ENCODE data around the gene KLHL40. TPM values are rescaled to one million over a fixed set of nuclear protein-coding genes. Genes with fewer than 3 reads are reported as not detected.

KLHL40 gene
- total RNA-seq, 3 donors from 2014 or later (not counting 1 experiment from before 2014, with no cell fraction given), result not detected

GRCh38 chr3:42705058-42705767 is 19.9 kb downstream of the KLHL40 start:
- H3K4me1 ChIP-seq (ENCODE audit: control insufficient read depth, insufficient read depth, low read length), result no peaks in the 10 kb centered on the region
- Mint-ChIP-seq H3K9me3 (no peaks in the 10 kb centered on the region), H3K27me3 (ENCODE audit: low read depth in 2 of 2) (peaks cover 0 to 11% of the 10 kb centered on the region in 2 donors), H3K4me3 (no peak overlapping the region), H3K36me3 (no peaks in the 10 kb centered on the region), H3K4me1 (peaks cover 0 to 9% of the 10 kb centered on the region in 2 donors), H3K27ac (no peak overlapping the region)
- H3K27ac ChIP-seq (ENCODE audit: low read length), result no peak overlapping the region
- no peak for DNase-seq
- H3K4me3 ChIP-seq (ENCODE audit: low read length), result no peak overlapping the region
- WGBS (ENCODE audit: insufficient coverage), result 82% methylated on average over 7 of the region's 7 CpGs
- H3K36me3 ChIP-seq (ENCODE audit: control insufficient read depth, insufficient read depth, low read length), result no peaks in the 10 kb centered on the region
- no peak for ATAC-seq
- TF ChIP-seq CTCF (IDR thresholded peaks at IDR 0.05), result no peak
- intact Hi-C loops (cut with micrococcal nuclease), result no loop called here
- H3K9me3 ChIP-seq (ENCODE audit: control insufficient read depth, insufficient read depth, low read length), result no peaks in the 10 kb centered on the region
- no peaks in the 10 kb centered on the region for H3K27me3 ChIP-seq (ENCODE audit: control insufficient read depth, insufficient read depth, low read length)

DNA sequence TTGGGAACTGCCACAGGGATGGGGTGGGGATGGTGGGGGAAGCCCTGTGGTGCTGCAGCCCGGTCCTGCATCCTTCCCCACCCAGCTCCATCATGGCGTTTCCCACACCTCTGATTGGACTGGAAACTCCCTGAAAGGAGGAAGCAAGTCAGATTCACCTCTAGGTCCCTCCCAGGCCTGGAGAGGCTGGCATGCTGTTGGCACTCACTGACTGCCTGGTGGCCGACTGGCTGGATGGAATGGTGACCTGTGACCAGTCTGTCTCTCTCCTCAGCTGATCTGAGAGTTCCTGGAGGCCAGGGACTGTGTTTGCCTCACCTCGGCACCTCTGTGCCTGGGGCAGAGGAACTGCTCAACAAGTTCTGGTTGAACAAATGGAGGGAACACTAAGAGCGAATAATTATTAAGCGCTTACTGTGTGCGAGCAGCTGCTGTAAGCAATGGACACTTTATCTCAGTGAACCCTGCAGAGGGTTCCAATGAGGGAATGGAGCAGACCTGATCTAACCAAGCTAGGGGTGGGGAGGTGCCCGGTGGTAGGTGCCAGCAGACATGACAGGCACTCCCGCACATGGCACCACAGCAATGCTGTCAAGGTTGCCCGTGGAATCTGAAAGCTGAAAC is 20.7 kb downstream of the KLHL40 start:
- TF ChIP-seq CTCF (IDR thresholded peaks at IDR 0.05), result no peak
- 77% methylated on average over 10 of the region's 10 CpGs for WGBS (ENCODE audit: insufficient coverage)

DNA sequence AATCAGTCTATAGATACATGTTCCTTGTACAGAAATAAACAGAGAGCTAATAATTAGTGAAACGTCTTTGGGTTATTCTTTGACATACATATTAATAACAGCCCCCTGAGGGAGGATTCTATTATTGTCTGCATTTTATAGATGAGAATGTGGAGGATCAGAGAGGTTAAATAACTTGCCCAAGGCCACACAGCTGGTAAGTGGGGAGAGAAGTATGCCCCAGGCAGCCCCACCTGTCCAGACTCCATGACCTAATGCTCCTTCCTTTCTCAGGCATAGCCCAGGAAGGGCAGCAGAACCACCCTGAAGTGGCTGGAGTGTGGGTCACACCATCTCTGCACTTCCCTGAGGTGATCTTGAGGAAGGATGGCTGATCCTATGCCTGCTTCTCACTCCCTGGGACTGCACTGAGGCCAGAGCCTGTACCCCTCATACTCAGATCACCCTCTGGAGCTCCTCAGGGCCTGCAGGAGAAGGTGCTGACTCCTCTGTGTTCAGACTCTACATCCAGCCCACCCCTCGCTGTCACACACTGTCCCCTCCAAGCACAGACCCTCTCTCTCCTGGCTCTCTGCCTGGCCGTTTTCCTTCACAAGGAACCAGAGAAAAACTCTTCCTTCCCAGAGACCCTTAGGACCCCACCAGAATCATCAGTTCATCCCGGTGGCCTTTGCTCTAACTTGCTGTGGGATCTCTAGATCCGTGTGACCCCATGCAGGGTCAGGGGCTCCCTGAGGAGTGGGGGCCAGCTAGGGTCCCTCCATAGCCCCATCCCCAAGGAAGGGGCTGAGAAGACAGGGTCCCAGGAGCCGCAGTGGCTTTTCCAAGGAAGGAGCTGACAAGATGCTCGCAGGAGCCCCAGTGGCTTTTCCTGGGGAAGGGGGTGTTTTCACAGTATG is 21.6 kb downstream of the KLHL40 start:
- Mint-ChIP-seq H3K9me3 (no peaks in the 10 kb centered on the region), H3K36me3 (no peaks in the 10 kb centered on the region), H3K27ac (no peak overlapping the region), H3K27me3 (ENCODE audit: low read depth in 2 of 2) (peaks cover 0 to 7% of the 10 kb centered on the region in 2 donors), H3K4me3 (no peak overlapping the region), H3K4me1 (no peaks in the 10 kb centered on the region)
- no peaks in the 10 kb centered on the region for H3K36me3 ChIP-seq (ENCODE audit: control insufficient read depth, insufficient read depth, low read length)
- H3K27ac ChIP-seq (ENCODE audit: low read length), result no peak overlapping the region
- no peak overlapping the region for H3K4me3 ChIP-seq (ENCODE audit: low read length)
- no peaks in the 10 kb centered on the region for H3K27me3 ChIP-seq (ENCODE audit: control insufficient read depth, insufficient read depth, low read length)
- H3K4me1 ChIP-seq (ENCODE audit: control insufficient read depth, insufficient read depth, low read length), result no peaks in the 10 kb centered on the region
- no peak for TF ChIP-seq CTCF (IDR thresholded peaks at IDR 0.05)
- no peak for DNase-seq
- no peaks in the 10 kb centered on the region for H3K9me3 ChIP-seq (ENCODE audit: control insufficient read depth, insufficient read depth, low read length)
- intact Hi-C loops (cut with micrococcal nuclease), result no loop called here
- no peak for ATAC-seq
- WGBS (ENCODE audit: insufficient coverage), result 77% methylated on average over 6 of the region's 7 CpGs

More for the DNA sequence above, 20.7 kb downstream of the KLHL40 start:
- Histone ChIP-seq H3K4me1 (ENCODE audit: control insufficient read depth, insufficient read depth, low read length) (no peaks in the 10 kb centered on the region), H3K27me3 (ENCODE audit: control insufficient read depth, insufficient read depth, low read length) (no peaks in the 10 kb centered on the region), H3K4me3 (ENCODE audit: low read length) (no peak overlapping the region), H3K9me3 (ENCODE audit: control insufficient read depth, insufficient read depth, low read length) (no peaks in the 10 kb centered on the region), H3K36me3 (ENCODE audit: control insufficient read depth, insufficient read depth, low read length) (no peaks in the 10 kb centered on the region), H3K27ac (ENCODE audit: low read length) (no peak overlapping the region)
- intact Hi-C loops (cut with micrococcal nuclease), result no loop called here
- Mint-ChIP-seq H3K27me3 (ENCODE audit: low read depth in 2 of 2) (peaks cover 0 to 8% of the 10 kb centered on the region in 2 donors), H3K27ac (no peak overlapping the region), H3K4me3 (no peak overlapping the region), H3K4me1 (peaks cover 0 to 7% of the 10 kb centered on the region in 2 donors), H3K9me3 (no peaks in the 10 kb centered on the region), H3K36me3 (no peaks in the 10 kb centered on the region)
- ATAC-seq (no peak), DNase-seq (no peak)
